ENCODE results near the gene LUC7L3.

The LUC7L3 gene

GRCh38 chr17:50731575-50732460, 12.4 kb downstream of the LUC7L3 start:
- H3K4me3 ChIP-seq (ENCODE audit: control insufficient read depth, low read depth, low read length) = no peak overlapping the region
- no peak for DNase-seq (ENCODE audit: low read depth)
- no peak for TF ChIP-seq CTCF (conservative IDR thresholded peaks at IDR 0.05; ENCODE audit: control insufficient read depth, insufficient read depth, low read depth, low read length)

- H3K4me3 ChIP-seq (ENCODE audit: control insufficient read depth, low read depth, low read length) = no peak overlapping the region
- no peak for TF ChIP-seq CTCF (conservative IDR thresholded peaks at IDR 0.05; ENCODE audit: control insufficient read depth, insufficient read depth, low read depth, low read length)
- no peak for DNase-seq (ENCODE audit: low read depth)
Observed at GRCh38 chr17:50735287-50735686, 15.9 kb downstream of the LUC7L3 start.

- TF ChIP-seq CTCF (conservative IDR thresholded peaks at IDR 0.05; ENCODE audit: control insufficient read depth, insufficient read depth, low read depth, low read length) = no peak
- H3K4me3 ChIP-seq (ENCODE audit: control insufficient read depth, low read depth, low read length) = no peak overlapping the region
- no peak for DNase-seq (ENCODE audit: low read depth)
Observed at GRCh38 chr17:50737118-50737698, 17.8 kb downstream of the LUC7L3 start.

DNA sequence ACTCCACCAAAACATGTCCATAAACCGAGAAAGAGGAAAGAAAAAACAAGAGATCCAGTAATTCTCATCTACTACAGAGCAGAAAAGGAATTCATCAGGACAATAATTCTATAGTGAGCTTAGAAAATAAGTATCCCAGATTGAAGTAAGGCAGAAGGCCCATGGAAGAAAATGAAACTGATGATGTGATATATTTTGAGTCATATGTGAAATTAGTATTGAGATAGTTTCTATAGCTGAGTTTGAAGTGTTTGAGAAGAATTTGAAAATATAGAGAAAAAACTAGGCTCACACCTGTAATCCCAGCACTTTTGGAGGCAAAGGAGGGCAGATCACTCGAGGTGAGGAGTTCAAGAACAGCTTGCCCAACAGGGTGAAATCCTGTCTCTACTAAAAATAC, 19.7 kb downstream of the LUC7L3 start:
- H3K4me3 ChIP-seq (ENCODE audit: control insufficient read depth, low read depth, low read length) = no peak overlapping the region
- DNase-seq (ENCODE audit: low read depth) = no peak
- TF ChIP-seq CTCF (conservative IDR thresholded peaks at IDR 0.05; ENCODE audit: control insufficient read depth, insufficient read depth, low read depth, low read length) = no peak

- no peak for TF ChIP-seq CTCF (conservative IDR thresholded peaks at IDR 0.05; ENCODE audit: control insufficient read depth, insufficient read depth, low read depth, low read length)
- no peak overlapping the region for H3K4me3 ChIP-seq (ENCODE audit: control insufficient read depth, low read depth, low read length)
- no peak for DNase-seq (ENCODE audit: low read depth)
Observed at GRCh38 chr17:50745631-50746030, 26.2 kb downstream of the LUC7L3 start.

DNA sequence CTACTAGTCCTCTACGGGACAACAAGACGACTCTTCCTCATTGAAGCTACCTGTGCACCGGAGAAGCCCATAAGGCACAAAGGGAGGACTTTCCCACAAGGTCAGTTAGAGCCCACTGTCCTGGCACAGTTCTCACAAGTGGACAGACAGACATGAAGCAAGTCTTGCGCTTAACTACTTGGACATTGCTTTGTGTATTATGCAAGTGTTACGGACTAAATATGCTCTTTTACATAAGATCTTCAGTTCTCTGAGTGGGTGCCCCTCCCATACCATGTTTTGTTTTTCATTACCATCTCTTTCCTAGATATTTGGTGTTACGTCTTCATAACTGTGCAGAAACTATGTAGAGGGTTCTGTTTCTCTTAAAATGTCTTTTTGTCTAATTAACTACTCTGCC, 29.8 kb downstream of the LUC7L3 start:
- no peak for TF ChIP-seq CTCF (conservative IDR thresholded peaks at IDR 0.05; ENCODE audit: control insufficient read depth, insufficient read depth, low read depth, low read length)

More for the DNA sequence above, 29.8 kb downstream of the LUC7L3 start:
- no peak for DNase-seq (ENCODE audit: low read depth)
- H3K4me3 ChIP-seq (ENCODE audit: control insufficient read depth, low read depth, low read length) = no peak overlapping the region
